Fibroblast of mammary gland (primary cell): ENCODE results near the gene MKNK2.
"Not testable (repeated sequence)": the region's sequence is repeated elsewhere in the genome, so short reads cannot be mapped to it uniquely, and the experiment has no call there.

Experiments used
- DNase-seq: peaks from one replicate; pipeline ENCODE4 v3.0.0-alpha.2; 2010; ENCODE audit warnings: low read depth
- H3K4me3 ChIP-seq: 2 replicates; pipeline ENCODE4 v1.5.1; 2011; ENCODE audit warnings: low read depth, mild to moderate bottlenecking, low read length, moderate library complexity; ENCODE audit not compliant: control insufficient read depth
- CTCF ChIP-seq: conservative IDR thresholded peaks from 2 replicates; pipeline ENCODE4 v1.5.1; 2011; ENCODE audit warnings: low read depth, low read length, inconsistent platforms; ENCODE audit not compliant: control insufficient read depth, insufficient read depth

Gene MKNK2

GRCh38 chr19:2096480-2097202, 45.6 kb upstream of the MKNK2 start, which contains the start of gene IZUMO4:
TSS of gene IZUMO4 (plus strand) at chr19:2096915. CDS start at chr19:2096946, 31 bp downstream.
- peak within 1 kb of the TSS; percentile 73 for H3K4me3 ChIP-seq
- peak; percentile 25 for TF ChIP-seq CTCF
- DNase-seq, result peak; percentile 95

GRCh38 chr19:2096034-2096479, 45.0 kb upstream of the MKNK2 start, which contains the start of gene MOB3A:
TSS of gene MOB3A (minus strand) at chr19:2096326. CDS start at chr19:2078560, 17,766 bp downstream.
- peak; percentile 18 for TF ChIP-seq CTCF
- H3K4me3 ChIP-seq, result peak within 1 kb of the TSS; percentile 73
- DNase-seq, result peak; percentile 88

- not testable (repeated sequence) for H3K4me3 ChIP-seq, DNase-seq
Measured at GRCh38 chr19:2091926-2092525, 41.0 kb upstream of the MKNK2 start.

- TF ChIP-seq CTCF, result no peak
- no peak overlapping the region for H3K4me3 ChIP-seq
- DNase-seq, result no peak
Measured at GRCh38 chr19:2089727-2090053, 38.6 kb upstream of the MKNK2 start.

GRCh38 chr19:2089001-2089711, 38.1 kb upstream of the MKNK2 start:
- H3K4me3 ChIP-seq, result no peak overlapping the region
- TF ChIP-seq CTCF, result no peak
- DNase-seq, result peak; percentile 45

- DNase-seq, result no peak
- H3K4me3 ChIP-seq, result no peak overlapping the region
- TF ChIP-seq CTCF, result no peak
Measured at GRCh38 chr19:2087621-2088100, 36.6 kb upstream of the MKNK2 start.

GRCh38 chr19:2086695-2087620, 35.9 kb upstream of the MKNK2 start:
- DNase-seq, result peak; percentile 59
- not testable (repeated sequence) for H3K4me3 ChIP-seq
